GM19324 (cell line): Measurements from ENCODE around the gene ASMT.
"Not testable (repeated sequence)": the region's sequence is repeated elsewhere in the genome, so short reads cannot be mapped to it uniquely, and the experiment has no call there.

Experiments
- ATAC-seq: cut with Tn5 transposase; IDR thresholded peaks from one replicate; pipeline ENCODE4 v1.9.1; 2021; ENCODE audit warnings: mild to moderate bottlenecking, moderate library complexity; ENCODE audit not compliant: unreplicated experiment, low FRiP score

Gene ASMT

GRCh38 chrX:1597345-1598020 is 17.4 kb upstream of the ASMT start:
- ATAC-seq = no peak

- no peak for ATAC-seq
These were observed 16.6 kb upstream of the ASMT start for GRCh38 chrX:1598021-1598875.

GRCh38 chrX:1598876-1599790 is 15.7 kb upstream of the ASMT start:
- ATAC-seq = no peak

GRCh38 chrX:1599791-1600405 is 15.0 kb upstream of the ASMT start:
- ATAC-seq = no peak

GRCh38 chrX:1600406-1601050 is 14.3 kb upstream of the ASMT start:
- no peak for ATAC-seq

- no peak for ATAC-seq
These were observed 13.7 kb upstream of the ASMT start for GRCh38 chrX:1601051-1601767.

GRCh38 chrX:1601768-1602085 is 13.1 kb upstream of the ASMT start:
- ATAC-seq = no peak

GRCh38 chrX:1602299-1602698 is 12.6 kb upstream of the ASMT start:
- no peak for ATAC-seq

GRCh38 chrX:1606496-1606895 is 8.4 kb upstream of the ASMT start:
- no peak for ATAC-seq

- no peak for ATAC-seq
These were observed 5.5 kb upstream of the ASMT start for GRCh38 chrX:1609311-1609710.

GRCh38 chrX:1609762-1610161 is 5.1 kb upstream of the ASMT start:
- no peak for ATAC-seq

- no peak for ATAC-seq
These were observed 4.7 kb upstream of the ASMT start for GRCh38 chrX:1610166-1610565.

GRCh38 chrX:1610736-1611135 is 4.1 kb upstream of the ASMT start:
- ATAC-seq = no peak

- ATAC-seq = no peak
These were observed 2.1 kb upstream of the ASMT start for GRCh38 chrX:1612641-1613286.

GRCh38 chrX:1618689-1619088 is 3.8 kb downstream of the ASMT start:
- ATAC-seq = no peak

GRCh38 chrX:1623691-1624090 is 8.8 kb downstream of the ASMT start:
- no peak for ATAC-seq

GRCh38 chrX:1624158-1624860 is 9.4 kb downstream of the ASMT start:
- ATAC-seq = not testable (repeated sequence)

GRCh38 chrX:1624861-1625215 is 10.0 kb downstream of the ASMT start:
- not testable (repeated sequence) for ATAC-seq

GRCh38 chrX:1629244-1629643 is 14.4 kb downstream of the ASMT start:
- no peak for ATAC-seq
